Measurements from ENCODE around the gene ATP2C2. TPM values are rescaled to one million over a fixed set of nuclear protein-coding genes. Genes with fewer than 3 reads are reported as not detected.

The ATP2C2 gene
- total and polyA plus RNA-seq, 5 donors = not detected

GRCh38 chr16:84466692-84467091 lies 98.4 kb downstream of the ATP2C2 start:
- no peaks in the 10 kb centered on the region for H3K4me1 ChIP-seq (ENCODE audit: control insufficient read depth, insufficient read depth, low read length)
- no peak overlapping the region for H3K27ac ChIP-seq (ENCODE audit: low read length)
- H3K27me3 ChIP-seq (ENCODE audit: control insufficient read depth, insufficient read depth) = no peaks in the 10 kb centered on the region
- no peak for DNase-seq
- H3K9me3 ChIP-seq (ENCODE audit: control insufficient read depth, low read length) = peaks cover 3% of the 10 kb centered on the region
- no peak overlapping the region for H3K4me3 ChIP-seq (ENCODE audit: low read length)
- no peak for ATAC-seq
- intact Hi-C loops (cut with DNase I) = no loop called here
- 97% methylated on average over 4 of the region's 4 CpGs for WGBS

- intact Hi-C loops (cut with DNase I) = no loop called here
- Histone ChIP-seq H3K9me3 (ENCODE audit: control insufficient read depth, low read length) (peaks cover 3% of the 10 kb centered on the region), H3K27ac (ENCODE audit: low read length) (no peak overlapping the region), H3K4me1 (ENCODE audit: control insufficient read depth, insufficient read depth, low read length) (no peaks in the 10 kb centered on the region), H3K4me3 (ENCODE audit: low read length) (no peak overlapping the region), H3K27me3 (ENCODE audit: control insufficient read depth, insufficient read depth) (no peaks in the 10 kb centered on the region)
- 98% methylated on average over 1 of the region's 1 CpG for WGBS
- ATAC-seq = no peak
- no peak for DNase-seq
These were observed 98.9 kb downstream of the ATP2C2 start for GRCh38 chr16:84467256-84467655.

- H3K4me3 ChIP-seq (ENCODE audit: low read length) = no peak overlapping the region
- no peaks in the 10 kb centered on the region for H3K27me3 ChIP-seq (ENCODE audit: control insufficient read depth, insufficient read depth)
- intact Hi-C loops (cut with DNase I) = no loop called here
- peaks cover 3% of the 10 kb centered on the region for H3K9me3 ChIP-seq (ENCODE audit: control insufficient read depth, low read length)
- H3K4me1 ChIP-seq (ENCODE audit: control insufficient read depth, insufficient read depth, low read length) = no peaks in the 10 kb centered on the region
- no peak overlapping the region for H3K27ac ChIP-seq (ENCODE audit: low read length)
- DNase-seq (no peak), ATAC-seq (no peak)
These were observed 99.4 kb downstream of the ATP2C2 start for GRCh38 chr16:84467709-84468108.

GRCh38 chr16:84471316-84471715 lies 103.0 kb downstream of the ATP2C2 start:
- H3K9me3 ChIP-seq (ENCODE audit: control insufficient read depth, low read length) = peaks cover 3% of the 10 kb centered on the region

GRCh38 chr16:84471966-84472365 lies 103.6 kb downstream of the ATP2C2 start:
- peaks cover 3% of the 10 kb centered on the region for H3K9me3 ChIP-seq (ENCODE audit: control insufficient read depth, low read length)
- no peak overlapping the region for H3K4me3 ChIP-seq (ENCODE audit: low read length)
- ATAC-seq (no peak), DNase-seq (no peak)
- H3K27me3 ChIP-seq (ENCODE audit: control insufficient read depth, insufficient read depth) = no peaks in the 10 kb centered on the region
- 85% methylated on average over 4 of the region's 4 CpGs for WGBS
- H3K27ac ChIP-seq (ENCODE audit: low read length) = no peak overlapping the region
- intact Hi-C loops (cut with DNase I) = loop anchor here in 1 of 4 donors (10.0 kb wide), 1 partner anchor 497 kb away; no protein-coding TSS in a partner anchor
- H3K4me1 ChIP-seq (ENCODE audit: control insufficient read depth, insufficient read depth, low read length) = no peaks in the 10 kb centered on the region

More at GRCh38 chr16:84471316-84471715, 103.0 kb downstream of the ATP2C2 start:
- no peak for ATAC-seq
- WGBS = 96% methylated on average over 7 of the region's 7 CpGs
- intact Hi-C loops (cut with DNase I) = loop anchor here in 1 of 4 donors (10.0 kb wide), 1 partner anchor 497 kb away; no protein-coding TSS in a partner anchor
- Histone ChIP-seq H3K4me3 (ENCODE audit: low read length) (no peak overlapping the region), H3K27ac (ENCODE audit: low read length) (no peak overlapping the region), H3K4me1 (ENCODE audit: control insufficient read depth, insufficient read depth, low read length) (no peaks in the 10 kb centered on the region), H3K27me3 (ENCODE audit: control insufficient read depth, insufficient read depth) (no peaks in the 10 kb centered on the region)
- peak in 1 of 3 donors; percentile 35 for DNase-seq

- Histone ChIP-seq H3K4me1 (ENCODE audit: control insufficient read depth, insufficient read depth, low read length) (no peaks in the 10 kb centered on the region), H3K9me3 (ENCODE audit: control insufficient read depth, low read length) (no peaks in the 10 kb centered on the region), H3K27ac (ENCODE audit: low read length) (no peak overlapping the region), H3K27me3 (ENCODE audit: control insufficient read depth, insufficient read depth) (no peaks in the 10 kb centered on the region), H3K4me3 (ENCODE audit: low read length) (no peak overlapping the region)
- DNase-seq = no peak
- WGBS = 87% methylated on average over 8 of the region's 8 CpGs
- no peak for ATAC-seq
- intact Hi-C loops (cut with DNase I) = loop anchor here in 1 of 4 donors (10.0 kb wide), 1 partner anchor 501 kb away; no protein-coding TSS in a partner anchor
These were observed 107.4 kb downstream of the ATP2C2 start for GRCh38 chr16:84475643-84476240.

GRCh38 chr16:84476401-84476800 lies 108.1 kb downstream of the ATP2C2 start:
- WGBS = 95% methylated on average over 8 of the region's 8 CpGs
- intact Hi-C loops (cut with DNase I) = loop anchor here in 1 of 4 donors (10.0 kb wide), 1 partner anchor 502 kb away; no protein-coding TSS in a partner anchor
- ATAC-seq (no peak), DNase-seq (no peak)
- H3K27ac ChIP-seq (ENCODE audit: low read length) = no peak overlapping the region
- no peaks in the 10 kb centered on the region for H3K27me3 ChIP-seq (ENCODE audit: control insufficient read depth, insufficient read depth)
- no peak overlapping the region for H3K4me3 ChIP-seq (ENCODE audit: low read length)
- no peaks in the 10 kb centered on the region for H3K4me1 ChIP-seq (ENCODE audit: control insufficient read depth, insufficient read depth, low read length)
- no peaks in the 10 kb centered on the region for H3K9me3 ChIP-seq (ENCODE audit: control insufficient read depth, low read length)

GRCh38 chr16:84477661-84478060 lies 109.3 kb downstream of the ATP2C2 start:
- H3K27me3 ChIP-seq (ENCODE audit: control insufficient read depth, insufficient read depth) = no peaks in the 10 kb centered on the region
- no peaks in the 10 kb centered on the region for H3K4me1 ChIP-seq (ENCODE audit: control insufficient read depth, insufficient read depth, low read length)
- no peaks in the 10 kb centered on the region for H3K9me3 ChIP-seq (ENCODE audit: control insufficient read depth, low read length)
- H3K4me3 ChIP-seq (ENCODE audit: low read length) = no peak overlapping the region
- WGBS = 79% methylated on average over 7 of the region's 7 CpGs
- DNase-seq = no peak
- no peak for ATAC-seq
- intact Hi-C loops (cut with DNase I) = loop anchor here in 1 of 4 donors (10.0 kb wide), 1 partner anchor 503 kb away; no protein-coding TSS in a partner anchor
- no peak overlapping the region for H3K27ac ChIP-seq (ENCODE audit: low read length)

GRCh38 chr16:84478172-84478947 lies 110.0 kb downstream of the ATP2C2 start:
- H3K27ac ChIP-seq (ENCODE audit: low read length) = no peak overlapping the region
- H3K9me3 ChIP-seq (ENCODE audit: control insufficient read depth, low read length) = no peaks in the 10 kb centered on the region
- H3K4me1 ChIP-seq (ENCODE audit: control insufficient read depth, insufficient read depth, low read length) = no peaks in the 10 kb centered on the region
- no peaks in the 10 kb centered on the region for H3K27me3 ChIP-seq (ENCODE audit: control insufficient read depth, insufficient read depth)
- intact Hi-C loops (cut with DNase I) = loop anchor here in 1 of 4 donors (10.0 kb wide), 1 partner anchor 504 kb away; no protein-coding TSS in a partner anchor
- DNase-seq (no peak), ATAC-seq (no peak)
- H3K4me3 ChIP-seq (ENCODE audit: low read length) = no peak overlapping the region
- 88% methylated on average over 13 of the region's 13 CpGs for WGBS

- H3K4me1 ChIP-seq (ENCODE audit: control insufficient read depth, insufficient read depth, low read length) = no peaks in the 10 kb centered on the region
- H3K4me3 ChIP-seq (ENCODE audit: low read length) = no peak overlapping the region
- ATAC-seq = no peak
- WGBS = 97% methylated on average over 16 of the region's 16 CpGs
- no peak overlapping the region for H3K27ac ChIP-seq (ENCODE audit: low read length)
- intact Hi-C loops (cut with DNase I) = loop anchor here (5.0 to 10.0 kb wide), 4 partner anchors 203 to 523 kb away; no protein-coding TSS in a partner anchor
- no peaks in the 10 kb centered on the region for H3K9me3 ChIP-seq (ENCODE audit: control insufficient read depth, low read length)
- DNase-seq = peak in 1 of 3 donors; percentile 36
- no peaks in the 10 kb centered on the region for H3K27me3 ChIP-seq (ENCODE audit: control insufficient read depth, insufficient read depth)
These were observed 111.5 kb downstream of the ATP2C2 start for GRCh38 chr16:84479716-84480450.

Data from right cardiac atrium (tissue), 5 donors.